ENCODE data around the gene NLGN2. TPM values are rescaled to one million over a fixed set of nuclear protein-coding genes. Genes with fewer than 3 reads are reported as not detected.

Gene NLGN2
- total and polyA plus RNA-seq, 2 of the 8 experiments (the other 6 are each of a cell fraction or from before 2014, with no cell fraction given): 21.2 to 62.8 TPM

DNA sequence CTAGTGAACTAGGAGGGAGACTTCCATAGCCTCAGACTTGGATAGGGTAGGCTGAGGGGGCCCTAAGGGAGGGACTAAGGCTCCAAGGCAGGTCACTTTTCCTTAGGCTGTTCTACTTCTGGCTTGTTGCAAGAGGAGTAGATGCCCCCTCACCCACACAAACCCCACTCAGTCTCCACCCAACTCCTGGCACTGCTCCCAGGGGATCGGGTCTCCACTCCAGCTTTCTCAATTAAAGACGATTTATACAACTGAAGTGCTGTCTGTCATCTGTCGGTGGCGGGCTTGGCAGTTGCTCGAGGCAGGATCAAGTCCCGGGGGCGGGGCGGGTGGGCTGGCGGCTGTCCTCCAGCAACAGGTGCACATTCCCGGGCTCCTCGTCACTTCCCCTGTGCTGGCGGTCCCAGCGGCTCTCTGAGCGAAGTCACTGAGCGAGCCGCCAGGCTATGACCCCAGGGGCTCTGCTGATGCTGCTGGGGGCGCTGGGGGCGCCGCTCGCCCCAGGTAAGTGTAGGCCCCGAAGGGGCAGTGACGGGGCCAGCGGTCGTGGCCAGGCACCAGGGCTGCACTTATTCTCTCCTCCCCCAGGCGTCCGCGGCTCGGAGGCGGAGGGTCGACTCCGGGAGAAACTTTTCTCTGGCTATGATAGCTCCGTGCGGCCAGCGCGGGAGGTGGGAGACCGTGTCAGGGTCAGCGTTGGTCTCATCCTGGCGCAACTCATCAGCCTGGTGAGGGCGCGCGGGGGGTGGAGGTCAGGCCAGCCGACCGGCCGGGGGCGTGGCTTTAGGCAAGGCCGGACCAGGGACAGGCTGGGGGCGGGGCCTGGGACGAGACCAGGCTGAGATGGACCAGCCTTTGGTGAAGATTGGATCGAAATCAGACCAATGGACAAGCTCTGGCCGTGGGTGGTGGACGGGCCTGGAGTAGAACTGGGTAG is 37.3 kb downstream of the NLGN2 start, which contains the start of gene CHRNB1:
Gene CHRNB1 (plus strand): TSS at position 380 of the 937 bp plus-strand sequence. CDS start 67 bp downstream, at position 447.
- Histone ChIP-seq H4K91ac (replicated peaks; ENCODE audit: insufficient read length, low read length) (peak within 1 kb of the TSS; percentile 97), H4K8ac (ENCODE audit: extremely low read depth, insufficient read depth, low read length) (no peak within 1 kb of the TSS), H3K4ac (replicated peaks; ENCODE audit: insufficient read length, low read depth, low read length) (no peak within 1 kb of the TSS), H3K79me1 (ENCODE audit: low read depth, low read length) (no peaks in the 10 kb centered on the region), H3K79me2 (ENCODE audit: control insufficient read depth in 1 of 2, insufficient read depth in 2 of 2, low read length in 2 of 2) (no peaks in the 10 kb centered on the region), H3K9ac (replicated peaks in 1 of 4; ENCODE audit: extremely low read depth in 1 of 4, low read depth in 3 of 4, low read length in 3 of 4) (peak within 1 kb of the TSS in 3 of 4 experiments; percentile 9 to 72 (median 34); a peak in 4 of 7 replicates), H3K56ac (replicated peaks; ENCODE audit: insufficient read length, low read depth, low read length) (peak within 1 kb of the TSS; percentile 64), H3K27me3 (replicated peaks in 1 of 4; ENCODE audit: control insufficient read depth in 3 of 4, extremely low read depth in 1 of 4, insufficient read depth in 3 of 4, low read length in 3 of 4) (peaks cover 0 to 8% (median 6%) of the 10 kb centered on the region in 4 experiments; a peak in 6 of 7 replicates), H2BK15ac (ENCODE audit: low read length) (0 out of 2 replicates have a peak within 1 kb of the TSS, but pooled peaks have one; percentile 72), H3K23me2 (ENCODE audit: low read depth, low read length) (peaks cover 12% of the 10 kb centered on the region; the same call in 1 of the 2 replicates), H3K4me2 (ENCODE audit: insufficient read depth in 1 of 2, low read depth in 2 of 2, low read length in 2 of 2) (peak within 1 kb of the TSS; percentile 71 to 77), H2BK20ac (ENCODE audit: low read length) (peak within 1 kb of the TSS; percentile 48; the same call in 1 of the 2 replicates), H3K36me3 (ENCODE audit: control insufficient read depth in 2 of 4, insufficient read depth in 4 of 4, low read length in 3 of 4) (no peaks in the 10 kb centered on the region), H3K9me3 (ENCODE audit: insufficient read depth in 2 of 2, low read depth in 1 of 2, low read length in 1 of 2) (no peaks in the 10 kb centered on the region), H4K5ac (ENCODE audit: insufficient read length, low read depth, low read length) (peak within 1 kb of the TSS; percentile 96), H3K4me1 (replicated peaks in 1 of 4; ENCODE audit: control insufficient read depth in 3 of 4, insufficient read depth in 4 of 4, low read length in 3 of 4) (peaks cover 3 to 17% (median 13%) of the 10 kb centered on the region in 4 experiments), H4K20me1 (replicated peaks in 1 of 2; ENCODE audit: control insufficient read depth in 1 of 2, insufficient read depth in 2 of 2, low read length in 2 of 2) (no peaks in the 10 kb centered on the region), H3K4me3 (ENCODE audit: extremely low read depth in 1 of 4, insufficient read depth in 2 of 4, low read depth in 3 of 4, low read length in 4 of 4) (peak within 1 kb of the TSS; percentile 39 to 73 (median 66)), H3K14ac (ENCODE audit: insufficient read length) (no peak within 1 kb of the TSS), H2AK5ac (ENCODE audit: low read depth, low read length) (no peak within 1 kb of the TSS), H3K23ac (ENCODE audit: insufficient read length) (no peak within 1 kb of the TSS), H2BK120ac (replicated peaks; ENCODE audit: low read depth, low read length) (no peak within 1 kb of the TSS), H2BK12ac (ENCODE audit: low read depth, low read length) (peak within 1 kb of the TSS; percentile 84), H3K27ac (ENCODE audit: low read depth, low read length) (peak within 1 kb of the TSS; percentile 47; the same call in 1 of the 2 replicates), H3K18ac (ENCODE audit: extremely low read depth, low read length) (peak within 1 kb of the TSS; percentile 99), H2AFZ (ENCODE audit: low read length) (no peak within 1 kb of the TSS; the same call in 1 of the 2 replicates), H2BK5ac (ENCODE audit: low read depth, low read length) (peak within 1 kb of the TSS; percentile 90; the same call in 1 of the 2 replicates)
- ChIA-PET POLR2A (ENCODE audit: partially characterized antibody) (interaction anchor here (0.7 to 15.5 kb wide), 15 partner anchors 9 to 225 kb away, joined by 3 to 339 read pairs (median 4); partner anchors contain the start of genes NEURL4, POLR2A, SLC35G6 and TMEM102), CTCF (ENCODE audit: partially characterized antibody) (interaction anchor here (0.8 to 5.4 kb wide), 17 partner anchors 8 to 268 kb away, joined by 3 to 26 read pairs (median 3); partner anchors contain the start of genes MPDU1, TMEM102, TMEM95 and TNFSF13)
- WGBS, 2 experiments (ENCODE audit: extremely low coverage in 1 of 2, insufficient coverage in 1 of 2, insufficient read length in 1 of 2, insufficient replicate concordance in 2 of 2, low coverage in 1 of 2, low lambda C conversion rate in 2 of 2, missing lambda C conversion rate in 1 of 2): 2% methylated on average over 46 of the region's 51 CpGs; no CpG with 5 or more reads in 1 of the 2 experiments
- no peak for FAIRE-seq
- peak in 1 of 2 experiments; percentile 94 for DNase-seq (ENCODE audit: low read depth in 1 of 2, low spot score in 2 of 2)
- TF ChIP-seq TCF12 (IDR thresholded peaks at IDR 0.05; ENCODE audit: low read depth, low read length) (no peak), MAFK (IDR thresholded peaks at IDR 0.05; ENCODE audit: low read depth, low read length) (no peak), CTBP2 (IDR thresholded peaks at IDR 0.05; ENCODE audit: borderline replicate concordance, insufficient read depth, insufficient read length, low read length) (peak; percentile 25), RNF2 (IDR thresholded peaks at IDR 0.05; ENCODE audit: borderline replicate concordance, low read depth, low read length, missing control alignments, poor library complexity, severe bottlenecking) (no peak), ASH2L (IDR thresholded peaks at IDR 0.05; ENCODE audit: low read length) (peak; percentile 72), BRCA1 (IDR thresholded peaks at IDR 0.05; ENCODE audit: low read depth, low read length) (no peak), TBP (IDR thresholded peaks at IDR 0.05; ENCODE audit: low read depth, low read length) (no peak), PHF8 (conservative IDR thresholded peaks at IDR 0.05; ENCODE audit: low read depth, low read length) (no peak)
